Suprapubic skin (tissue), 4 donors: ENCODE data around the gene PRIM1.

Source experiments
- CTCF ChIP-seq, 2 donors: fragments of 200-600 bp in 1 of 2; fragments of 450-650 bp in 1 of 2; sonication (generic) in 1 of 2; IDR thresholded peaks; one replicate each; pipeline ENCODE4 v1.5.1; 2016 to 2019; ENCODE audit warnings: antibody characterized with exemption in 2 of 2, mild to moderate bottlenecking in 1 of 2, moderate library complexity in 1 of 2
- EP300 ChIP-seq: sonication (generic); formaldehyde crosslinking; IDR thresholded peaks from one replicate; pipeline ENCODE4 v1.6.1; 2017; ENCODE audit warnings: antibody characterized with exemption
- POLR2AphosphoS5 ChIP-seq, 3 donors: sonication (generic); formaldehyde crosslinking; IDR thresholded peaks; one replicate each; pipeline ENCODE4 v1.6.1; 2017; ENCODE audit warnings: antibody characterized with exemption in 3 of 3

GRCh38 chr12:56716933-56717880, 34.9 kb downstream of the PRIM1 start:
- TF ChIP-seq POLR2AphosphoS5 (IDR thresholded peaks at IDR 0.05) (no peak), CTCF (IDR thresholded peaks at IDR 0.05) (no peak), EP300 (no peak)
